HG02943 (cell line): ENCODE data around the gene TUT4.

Source experiments
- ATAC-seq: cut with Tn5 transposase; IDR thresholded peaks from one replicate; pipeline ENCODE4 v1.9.1; 2021; ENCODE audit warnings: mild to moderate bottlenecking, low read depth, moderate library complexity; ENCODE audit not compliant: unreplicated experiment

The TUT4 gene

GRCh38 chr1:52572387-52572786 is 19.5 kb upstream of the TUT4 start:
- ATAC-seq: no peak

GRCh38 chr1:52571783-52572182 is 18.9 kb upstream of the TUT4 start:
- no peak for ATAC-seq

GRCh38 chr1:52569449-52570210 is 16.7 kb upstream of the TUT4 start:
- ATAC-seq: no peak

- ATAC-seq: no peak
Measured at GRCh38 chr1:52567943-52568342, 15.1 kb upstream of the TUT4 start.

GRCh38 chr1:52562766-52563165 is 9.9 kb upstream of the TUT4 start:
- ATAC-seq: no peak

GRCh38 chr1:52559875-52560274 is 7.0 kb upstream of the TUT4 start:
- no peak for ATAC-seq

GRCh38 chr1:52558941-52559340 is 6.0 kb upstream of the TUT4 start:
- no peak for ATAC-seq

- ATAC-seq: no peak
Measured at GRCh38 chr1:52556641-52557360, 3.9 kb upstream of the TUT4 start.

- no peak for ATAC-seq
Measured at GRCh38 chr1:52554756-52555155, 1.9 kb upstream of the TUT4 start.

GRCh38 chr1:52554267-52554640 is 1.4 kb upstream of the TUT4 start:
- no peak for ATAC-seq

- ATAC-seq: no peak
Measured at GRCh38 chr1:52553362-52554266, 722 bp upstream of the TUT4 start.

- ATAC-seq: no peak
Measured at GRCh38 chr1:52552236-52552504, 722 bp downstream of the TUT4 start.

- ATAC-seq: no peak
Measured at GRCh38 chr1:52551507-52552235, 1.2 kb downstream of the TUT4 start.

GRCh38 chr1:52550447-52550846 is 2.4 kb downstream of the TUT4 start:
- no peak for ATAC-seq

GRCh38 chr1:52549267-52549666 is 3.6 kb downstream of the TUT4 start:
- ATAC-seq: no peak

GRCh38 chr1:52546852-52547251 is 6.0 kb downstream of the TUT4 start:
- ATAC-seq: no peak

- no peak for ATAC-seq
Measured at GRCh38 chr1:52544665-52545525, 8.0 kb downstream of the TUT4 start.

GRCh38 chr1:52542085-52542688 is 10.7 kb downstream of the TUT4 start:
- no peak for ATAC-seq
